Kidney (tissue), 14 donors: ENCODE data around the gene LBX1. TPM values are rescaled to one million over a fixed set of nuclear protein-coding genes. Genes with fewer than 3 reads are reported as not detected.

Source experiments
- DNase-seq, 5 donors: peaks; one replicate each; pipeline ENCODE4 v3.0.0-alpha.2; 2013 to 2020
- FAIRE-seq: peaks from 2 replicates; lab custom pipeline; 2012; peaks lifted over from hg19 to GRCh38; lab: Jason Lieb, UNC
- H3K27ac ChIP-seq, 2 donors: one replicate each; pipeline ENCODE4 v1.7.0; 2013; ENCODE audit warnings: low read depth in 2 of 2, low read length in 2 of 2, inconsistent platforms in 1 of 2
- H3K27me3 ChIP-seq: one replicate; pipeline ENCODE4 v1.7.1; 2013; ENCODE audit warnings: low read length, inconsistent platforms; ENCODE audit not compliant: control insufficient read depth, insufficient read depth
- H3K36me3 ChIP-seq, 3 donors: one replicate each; pipeline versions ENCODE4 v1.7.0 to v1.7.1; 2013; ENCODE audit warnings: low read length in 3 of 3, control low read depth in 1 of 3, inconsistent platforms in 1 of 3; ENCODE audit not compliant: insufficient read depth in 3 of 3, control insufficient read depth in 2 of 3
- H3K4me1 ChIP-seq, 3 donors: one replicate each; pipeline versions ENCODE4 v1.7.0 to v1.7.1; 2013; ENCODE audit warnings: low read length in 3 of 3, inconsistent platforms in 1 of 3, low read depth in 1 of 3; ENCODE audit not compliant: control insufficient read depth in 2 of 3, insufficient read depth in 2 of 3
- H3K4me3 ChIP-seq, 3 donors: one replicate each; pipeline versions ENCODE4 v1.7.0 to v1.8.1; 2013; ENCODE audit warnings: low read length in 3 of 3, control low read depth in 1 of 3, inconsistent platforms in 1 of 3
- H3K9ac ChIP-seq, 3 donors: one replicate each; pipeline versions ENCODE4 v1.7.0 to v1.7.1; 2013; ENCODE audit warnings: low read length in 3 of 3, control low read depth in 1 of 3, inconsistent platforms in 1 of 3
- H3K9me3 ChIP-seq, 3 donors: one replicate each; pipeline versions ENCODE4 v1.7.0 to v1.7.1; 2013; ENCODE audit warnings: low read length in 3 of 3, control low read depth in 1 of 3, inconsistent platforms in 1 of 3; ENCODE audit not compliant: control insufficient read depth in 2 of 3, insufficient read depth in 1 of 3
- intact Hi-C: fragments of 100-400 bp; cut with DNase I; formaldehyde crosslinking; loops from one replicate; pipeline ENCODE4 v1.11.1; 2022
- polyA plus RNA-seq: library from polyadenylated mRNA; stranded (reverse); fragments of 350-450 nt; fragmentation: Illumina TruSeq; extraction: RNeasy Lipid Tissue Mini Kit (QIAGEN cat#74804); gene quantifications from one replicate; pipeline ENCODE4 v1.2.3, GENCODE V29; 2014; ENCODE audit warnings: low read depth, low replicate concordance; ENCODE audit not compliant: insufficient read depth
- total RNA-seq: library from RNA; stranded (reverse); fragmentation: NEBNext Ultra II Directional; extraction: Animal tissue kit (Norgen Biotek cat#: 25700); gene quantifications from one replicate; pipeline ENCODE4 v1.2.1, GENCODE V29; 2021
- TF ChIP-seq, protein P1 (sequence below): IDR thresholded peaks from 3 replicates; pipeline ENCODE4 v1.5.1; 2012; ENCODE audit warnings: mild to moderate bottlenecking, moderate library complexity, borderline replicate concordance; ENCODE audit not compliant: insufficient read depth; ENCODE audit errors: extremely low read depth
- donor health status: control.
- donor health status: control.
- donor health status: control.
- donor health status: control.
- donor health status: control.
- donor health status: DM: yes; HTN: yes; CAD: no.
- donor health status: Normal renal cell carcinoma (clear cell type).

Gene LBX1
- total and polyA plus RNA-seq, 2 donors from 2014 or later: not detected

DNA sequence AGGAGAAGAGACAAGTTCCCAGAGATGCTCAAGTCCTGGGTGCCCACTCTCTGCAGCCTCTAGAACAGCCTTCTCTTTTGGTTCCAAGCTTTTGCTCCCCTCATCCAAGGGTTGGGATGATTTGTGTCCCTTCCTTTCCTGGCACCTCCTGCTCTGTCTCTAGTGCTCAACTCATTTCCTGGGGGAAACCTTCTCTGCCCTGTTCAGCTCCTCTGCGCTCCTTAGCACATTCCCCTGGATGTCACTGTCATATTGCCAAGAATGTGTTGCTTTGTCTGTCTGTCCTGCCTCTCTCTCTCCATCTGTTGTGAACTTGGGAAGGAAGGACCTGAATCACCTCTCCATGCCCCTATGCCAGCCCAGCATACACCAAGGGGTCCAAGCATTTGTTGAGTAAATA, 5.1 kb upstream of the LBX1 start:
- no peaks in the 10 kb centered on the region for H3K36me3 ChIP-seq
- H3K27ac ChIP-seq: no peak overlapping the region
- no peak for FAIRE-seq
- DNase-seq: no peak
- no peak overlapping the region for H3K4me3 ChIP-seq
- intact Hi-C loops: no loop called here
- peaks cover 88% of the 10 kb centered on the region for H3K27me3 ChIP-seq
- peaks cover 0 to 2% (median 0%) of the 10 kb centered on the region in 3 donors for H3K9me3 ChIP-seq
- peaks cover 0 to 1% (median 0%) of the 10 kb centered on the region in 3 donors for H3K4me1 ChIP-seq
- H3K9ac ChIP-seq: no peak overlapping the region
- TF ChIP-seq, protein P1, sequence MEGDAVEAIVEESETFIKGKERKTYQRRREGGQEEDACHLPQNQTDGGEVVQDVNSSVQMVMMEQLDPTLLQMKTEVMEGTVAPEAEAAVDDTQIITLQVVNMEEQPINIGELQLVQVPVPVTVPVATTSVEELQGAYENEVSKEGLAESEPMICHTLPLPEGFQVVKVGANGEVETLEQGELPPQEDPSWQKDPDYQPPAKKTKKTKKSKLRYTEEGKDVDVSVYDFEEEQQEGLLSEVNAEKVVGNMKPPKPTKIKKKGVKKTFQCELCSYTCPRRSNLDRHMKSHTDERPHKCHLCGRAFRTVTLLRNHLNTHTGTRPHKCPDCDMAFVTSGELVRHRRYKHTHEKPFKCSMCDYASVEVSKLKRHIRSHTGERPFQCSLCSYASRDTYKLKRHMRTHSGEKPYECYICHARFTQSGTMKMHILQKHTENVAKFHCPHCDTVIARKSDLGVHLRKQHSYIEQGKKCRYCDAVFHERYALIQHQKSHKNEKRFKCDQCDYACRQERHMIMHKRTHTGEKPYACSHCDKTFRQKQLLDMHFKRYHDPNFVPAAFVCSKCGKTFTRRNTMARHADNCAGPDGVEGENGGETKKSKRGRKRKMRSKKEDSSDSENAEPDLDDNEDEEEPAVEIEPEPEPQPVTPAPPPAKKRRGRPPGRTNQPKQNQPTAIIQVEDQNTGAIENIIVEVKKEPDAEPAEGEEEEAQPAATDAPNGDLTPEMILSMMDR: no peak

DNA sequence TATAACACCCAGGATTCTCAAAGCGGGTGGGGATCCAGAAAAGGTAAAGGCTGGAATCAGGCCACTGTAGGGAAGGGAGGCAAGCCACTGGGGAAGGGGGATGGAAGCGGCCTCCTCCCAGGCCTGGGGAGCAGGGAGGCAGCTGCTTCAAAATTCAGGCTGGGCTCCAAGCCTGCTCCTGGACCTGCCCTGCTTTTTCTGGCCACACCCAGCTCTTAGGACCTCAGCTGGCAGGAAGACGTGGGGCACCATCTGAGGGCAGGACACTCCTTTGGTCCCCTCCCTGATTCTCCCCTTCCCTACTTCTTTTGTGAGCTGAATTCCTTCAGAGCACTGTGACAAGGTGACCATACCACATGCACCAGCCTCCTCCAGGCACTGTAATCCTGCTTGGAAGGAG, 4.6 kb upstream of the LBX1 start:
- Histone ChIP-seq H3K9ac (no peak overlapping the region), H3K27me3 (peaks cover 88% of the 10 kb centered on the region), H3K4me3 (no peak overlapping the region), H3K9me3 (peaks cover 0 to 2% (median 0%) of the 10 kb centered on the region in 3 donors), H3K27ac (no peak overlapping the region), H3K4me1 (peaks cover 0 to 4% (median 0%) of the 10 kb centered on the region in 3 donors), H3K36me3 (no peaks in the 10 kb centered on the region)
- intact Hi-C loops: no loop called here
- FAIRE-seq (no peak), DNase-seq (no peak)
- TF ChIP-seq, protein P1: no peak

DNA sequence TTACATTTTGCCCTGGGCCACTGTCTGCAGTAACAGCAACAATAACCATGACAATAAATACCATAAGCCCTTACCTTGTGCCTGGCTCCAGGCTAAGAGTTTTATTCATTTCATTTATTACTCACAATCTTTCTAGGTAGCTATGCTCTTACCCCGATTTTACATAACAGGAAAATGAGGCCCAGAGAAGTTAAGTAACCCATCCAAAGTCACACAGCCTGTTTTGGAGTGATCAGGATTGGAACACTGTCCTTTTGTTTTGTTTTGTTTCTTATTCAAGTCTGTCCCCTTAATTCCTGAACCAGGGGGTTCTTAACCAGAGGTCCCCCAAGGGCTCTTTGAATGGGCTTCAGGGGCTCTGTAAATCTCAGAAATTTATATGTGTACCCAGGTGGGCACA, 4.2 kb upstream of the LBX1 start:
- TF ChIP-seq, protein P1: no peak
- Histone ChIP-seq H3K36me3 (no peaks in the 10 kb centered on the region), H3K27me3 (peaks cover 84% of the 10 kb centered on the region), H3K9me3 (peaks cover 0 to 2% (median 0%) of the 10 kb centered on the region in 3 donors), H3K9ac (no peak overlapping the region), H3K27ac (no peak overlapping the region), H3K4me3 (no peak overlapping the region), H3K4me1 (peaks cover 0 to 6% (median 0%) of the 10 kb centered on the region in 3 donors)
- intact Hi-C loops: no loop called here
- DNase-seq: no peak
- no peak for FAIRE-seq
